Measurements from ENCODE around the gene TRIM44.

DNA sequence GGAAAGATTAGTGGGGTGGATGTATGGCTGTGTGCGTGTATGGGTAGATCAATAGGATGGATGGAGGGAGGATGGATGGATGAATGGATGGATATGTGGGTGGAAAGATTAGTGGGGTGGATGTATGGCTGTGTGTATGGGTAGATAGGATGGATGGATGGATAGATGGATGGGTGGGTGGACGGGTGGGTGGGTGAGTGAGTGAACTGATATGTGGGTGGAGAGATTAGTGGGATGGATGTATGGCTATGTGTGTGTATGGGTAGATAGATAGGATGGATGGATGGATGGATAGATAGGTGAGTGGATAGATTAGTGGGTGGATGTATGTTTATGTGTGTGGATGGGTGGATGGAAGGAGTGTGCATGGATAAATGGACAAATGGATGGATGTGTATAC, 193.7 kb downstream of the TRIM44 start:
- TF ChIP-seq, protein P1, sequence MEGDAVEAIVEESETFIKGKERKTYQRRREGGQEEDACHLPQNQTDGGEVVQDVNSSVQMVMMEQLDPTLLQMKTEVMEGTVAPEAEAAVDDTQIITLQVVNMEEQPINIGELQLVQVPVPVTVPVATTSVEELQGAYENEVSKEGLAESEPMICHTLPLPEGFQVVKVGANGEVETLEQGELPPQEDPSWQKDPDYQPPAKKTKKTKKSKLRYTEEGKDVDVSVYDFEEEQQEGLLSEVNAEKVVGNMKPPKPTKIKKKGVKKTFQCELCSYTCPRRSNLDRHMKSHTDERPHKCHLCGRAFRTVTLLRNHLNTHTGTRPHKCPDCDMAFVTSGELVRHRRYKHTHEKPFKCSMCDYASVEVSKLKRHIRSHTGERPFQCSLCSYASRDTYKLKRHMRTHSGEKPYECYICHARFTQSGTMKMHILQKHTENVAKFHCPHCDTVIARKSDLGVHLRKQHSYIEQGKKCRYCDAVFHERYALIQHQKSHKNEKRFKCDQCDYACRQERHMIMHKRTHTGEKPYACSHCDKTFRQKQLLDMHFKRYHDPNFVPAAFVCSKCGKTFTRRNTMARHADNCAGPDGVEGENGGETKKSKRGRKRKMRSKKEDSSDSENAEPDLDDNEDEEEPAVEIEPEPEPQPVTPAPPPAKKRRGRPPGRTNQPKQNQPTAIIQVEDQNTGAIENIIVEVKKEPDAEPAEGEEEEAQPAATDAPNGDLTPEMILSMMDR (IDR thresholded peaks at IDR 0.05; ENCODE audit: low read depth, low read length), result no peak
- no peak for TF ChIP-seq POLR2A (IDR thresholded peaks at IDR 0.05; ENCODE audit: extremely low read depth, insufficient read length)
